ENCODE measurements around the gene SYNDIG1. TPM values are rescaled to one million over a fixed set of nuclear protein-coding genes. Genes with fewer than 3 reads are reported as not detected.

SYNDIG1 gene
- total and polyA plus RNA-seq, 9 of the 15 experiments (the other 6 are each of a cell fraction or from before 2014, with no cell fraction given) = not detected

- ChIA-PET CTCF (ENCODE audit: low intra/inter-chr PET ratio) (no interaction called here), POLR2A (no interaction called here)
- Histone ChIP-seq H3K4me3 (no peak overlapping the region), H3K79me2 (ENCODE audit: control insufficient read depth, insufficient read depth, low read length) (no peaks in the 10 kb centered on the region), H3K4me1 (replicated peaks in 1 of 2; ENCODE audit: control insufficient read depth in 2 of 2, insufficient read depth in 2 of 2, low read length in 2 of 2) (no peaks in the 10 kb centered on the region), H3K9me1 (ENCODE audit: control insufficient read depth, insufficient read depth, low read length) (no peaks in the 10 kb centered on the region), H3K9ac (ENCODE audit: insufficient read depth in 1 of 2, low read depth in 2 of 2, low read length in 2 of 2) (no peak overlapping the region), H3K4me2 (ENCODE audit: insufficient read depth, low read length) (no peak overlapping the region), H3K36me3 (ENCODE audit: control insufficient read depth, insufficient read depth, low read length) (no peaks in the 10 kb centered on the region), H3K27me3 (ENCODE audit: control insufficient read depth in 2 of 2, insufficient read depth in 2 of 2, low read length in 2 of 2) (peaks cover 0 to 5% of the 10 kb centered on the region in 2 experiments; a peak in 2 of 5 replicates), H3K9me3 (replicated peaks; ENCODE audit: control insufficient read depth, insufficient read depth, low read depth, low read length) (no peaks in the 10 kb centered on the region), H3K27ac (ENCODE audit: extremely low read depth, low read depth, low read length) (no peak overlapping the region), H2AFZ (ENCODE audit: low read depth, low read length) (no peak overlapping the region), H4K20me1 (replicated peaks; ENCODE audit: control insufficient read depth, insufficient read depth, low read length) (no peaks in the 10 kb centered on the region)
- TF ChIP-seq ESRRB (CRISPR knock-in tag; IDR thresholded peaks at IDR 0.05; ENCODE audit: borderline replicate concordance) (no peak), ZBTB49 (CRISPR knock-in tag; IDR thresholded peaks at IDR 0.05; ENCODE audit: borderline replicate concordance) (no peak), NR1H2 (CRISPR knock-in tag; IDR thresholded peaks at IDR 0.05) (no peak), JUND (IDR thresholded peaks at IDR 0.05; ENCODE audit: borderline replicate concordance, low read depth, low read length) (no peak), JUND (tag; IDR thresholded peaks at IDR 0.05; ENCODE audit: borderline replicate concordance, low read depth, low read length) (no peak), ZNF408 (CRISPR knock-in tag; IDR thresholded peaks at IDR 0.05; ENCODE audit: low read depth) (no peak), NRF1 (conservative IDR thresholded peaks at IDR 0.05 in 1 of 2, IDR thresholded peaks at IDR 0.05 in 1 of 2) (no peak), ZNF407 (IDR thresholded peaks at IDR 0.05; ENCODE audit: low read depth) (no peak), TEAD4 (IDR thresholded peaks at IDR 0.05; ENCODE audit: low read length) (no peak), TEAD4 (CRISPR knock-in tag; IDR thresholded peaks at IDR 0.05; ENCODE audit: borderline replicate concordance) (no peak)
- FAIRE-seq = no peak
- in situ Hi-C loops (cut with MboI) = no loop called here
- intact Hi-C loops (cut with micrococcal nuclease) = no loop called here
- no peak for ATAC-seq
- no peak for DNase-seq (ENCODE audit: extremely low read depth in 1 of 4, low spot score in 3 of 4)
- 0% methylated on average over 4 of the region's 5 CpGs for WGBS (ENCODE audit: insufficient coverage, low coverage, missing lambda C conversion rate)
- BruUV-seq (replicated peaks) = no TSS peak
Observed at GRCh38 chr20:24653306-24653705, 183.9 kb downstream of the SYNDIG1 start.
